HepG2 (cell line): ENCODE data around the gene CAPG. TPM values are rescaled to one million over a fixed set of nuclear protein-coding genes. Genes with fewer than 3 reads are reported as not detected.

Source experiments
- GTF3A ChIP-seq: sonication (generic); formaldehyde crosslinking; conservative IDR thresholded peaks from 2 replicates; pipeline ENCODE4 v1.4.0; 2020; ENCODE audit warnings: mild to moderate bottlenecking, missing genetic modification reagents
- HMG20B ChIP-seq: conservative IDR thresholded peaks from 2 replicates; pipeline ENCODE4 v1.6.1; 2016; ENCODE audit warnings: missing genetic modification reagents, missing compliant biosample characterization
- MXD4 ChIP-seq: IDR thresholded peaks from 2 replicates; pipeline ENCODE4 v1.6.1; 2016; ENCODE audit warnings: mild to moderate bottlenecking, missing biosample characterization, missing genetic modification reagents
- POLR2A ChIP-seq, 2 experiments: IDR thresholded peaks; 2 replicates each; pipeline ENCODE4 v1.6.1; 2011; ENCODE audit warnings: low read depth in 2 of 2, low read length in 2 of 2, mild to moderate bottlenecking in 1 of 2, moderate library complexity in 1 of 2; ENCODE audit not compliant: insufficient read depth in 1 of 2
- STAG1 ChIP-seq: sonication (generic); formaldehyde crosslinking; IDR thresholded peaks from 2 replicates; pipeline ENCODE4 v1.4.0; 2020; ENCODE audit warnings: missing genetic modification reagents
- SUZ12 ChIP-seq: fragments of 150-350 bp; IDR thresholded peaks from 2 replicates; pipeline ENCODE4 v1.6.1; 2014; ENCODE audit warnings: low read depth, low read length
- ZNF205 ChIP-seq: IDR thresholded peaks from 2 replicates; pipeline ENCODE4 v1.6.1; 2018; ENCODE audit warnings: missing biosample characterization, missing genetic modification reagents
- ZNF224 ChIP-seq: sonication (generic); formaldehyde crosslinking; IDR thresholded peaks from 2 replicates; pipeline ENCODE4 v1.5.0; 2020; ENCODE audit warnings: mild to moderate bottlenecking, missing genetic modification reagents
- ZNF24 ChIP-seq: fragments of 450-650 bp; IDR thresholded peaks from 2 replicates; pipeline ENCODE4 v1.6.1; 2017; ENCODE audit warnings: antibody characterized with exemption, mild to moderate bottlenecking
- ZNF329 ChIP-seq: sonication (generic); formaldehyde crosslinking; IDR thresholded peaks from 2 replicates; pipeline ENCODE4 v1.9.0; 2021; ENCODE audit warnings: low read depth, mild to moderate bottlenecking, missing genetic modification reagents
- ZNF678 ChIP-seq: sonication (generic); formaldehyde crosslinking; IDR thresholded peaks from 2 replicates; pipeline ENCODE4 v1.4.0; 2020; ENCODE audit warnings: mild to moderate bottlenecking, missing genetic modification reagents
- polyA plus RNA-seq, 8 experiments: library from polyadenylated mRNA; depleted of rRNA in 3 of 8; stranded (reverse) in 7 of 8; unstranded in 1 of 8; fragments of >200 nt; fragmentation: Illumina TruSeq in 4 of 8; extraction: Trizol in 4 of 8; gene quantifications; 2 replicates each; pipeline versions ENCODE4 v1.2.1 to v1.2.3, GENCODE V29; 2011 to 2016; ENCODE audit warnings: low read depth in 4 of 8, missing spikeins in 1 of 8, mixed read lengths in 1 of 8; ENCODE audit not compliant: insufficient read depth in 1 of 8
- total RNA-seq, 5 experiments: library from RNA; depleted of rRNA; stranded (reverse); fragments of >200 nt; fragmentation: Illumina TruSeq; extraction: Trizol; gene quantifications; 2 replicates each; pipeline ENCODE4 v1.2.3, GENCODE V29; 2016; ENCODE audit warnings: low read depth in 1 of 5
- TF ChIP-seq, protein P1 (sequence below): sonication (generic); formaldehyde crosslinking; IDR thresholded peaks from 2 replicates; pipeline ENCODE4 v1.5.1; 2020; ENCODE audit warnings: mild to moderate bottlenecking, missing genetic modification reagents
- TF ChIP-seq, protein P2 (sequence below): sonication (generic); formaldehyde crosslinking; IDR thresholded peaks from 2 replicates; pipeline ENCODE4 v1.4.0; 2020; ENCODE audit warnings: missing genetic modification reagents
- TF ChIP-seq, protein P3 (sequence below): sonication (generic); formaldehyde crosslinking; IDR thresholded peaks from 2 replicates; pipeline ENCODE4 v1.9.0; 2021; ENCODE audit warnings: missing genetic modification reagents, borderline replicate concordance
- TF ChIP-seq, protein P4 (sequence below): sonication (generic); formaldehyde crosslinking; IDR thresholded peaks from 2 replicates; pipeline ENCODE4 v1.4.0; 2020; ENCODE audit warnings: mild to moderate bottlenecking, missing genetic modification reagents
- TF ChIP-seq, protein P5 (sequence below): sonication (generic); formaldehyde crosslinking; IDR thresholded peaks from 2 replicates; pipeline ENCODE4 v1.4.0; 2020; ENCODE audit warnings: missing genetic modification reagents
- TF ChIP-seq, protein P6 (sequence below): sonication (generic); formaldehyde crosslinking; IDR thresholded peaks from 2 replicates; pipeline ENCODE4 v1.8.0; 2022; ENCODE audit warnings: missing genetic modification reagents, low read depth, mild to moderate bottlenecking, borderline replicate concordance

Gene CAPG
- total and polyA plus RNA-seq, 2 of the 13 experiments (the other 11 are each of a cell fraction or from before 2014, with no cell fraction given): 12.7 to 18.2 TPM

DNA sequence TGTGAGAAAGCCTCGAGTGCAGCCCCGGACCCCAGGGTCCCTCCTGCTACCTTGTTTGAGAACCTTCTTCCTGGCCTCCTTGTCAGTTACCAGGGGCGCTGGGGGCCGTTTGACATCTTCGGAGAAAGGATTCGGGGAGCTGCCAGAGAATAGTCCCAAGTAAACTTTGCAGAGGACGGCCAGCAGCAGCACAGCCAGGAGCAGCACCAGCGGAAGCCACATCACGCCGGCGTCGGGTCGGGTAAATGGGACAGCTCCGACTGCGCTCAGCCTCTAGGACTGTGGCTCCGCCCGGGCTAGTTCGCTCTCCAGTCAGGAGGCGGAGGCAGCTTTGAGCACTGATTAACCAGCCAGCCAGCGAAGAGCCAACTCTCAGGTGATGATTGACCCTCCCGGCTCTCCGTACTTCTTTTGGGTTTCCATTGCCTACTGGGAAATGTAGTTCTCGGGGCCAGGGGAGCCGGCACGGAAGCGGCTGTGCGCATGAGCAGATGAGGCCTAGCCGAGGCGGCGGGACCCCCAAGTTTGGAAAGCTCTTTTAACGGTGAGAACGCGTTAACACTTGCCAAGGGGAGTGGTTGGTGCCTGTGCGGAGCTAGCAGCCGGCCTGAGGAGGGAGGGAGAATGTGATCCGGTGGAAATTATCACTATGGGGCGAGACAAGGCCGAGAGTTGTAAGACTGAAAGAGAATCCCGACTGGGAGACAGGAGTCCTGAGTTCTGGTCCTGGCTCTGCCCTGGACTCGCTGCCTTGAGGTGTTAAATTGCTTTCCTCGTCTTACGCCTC, 55.7 kb downstream of the CAPG start, which contains the start of the genes ELMOD3 and RETSAT (continued):
- TF ChIP-seq ZNF224 (CRISPR knock-in tag): peak; percentile 68; the same call in 1 of the 2 replicates
- TF ChIP-seq ZNF205 (CRISPR knock-in tag): no peak; the same call in 1 of the 2 replicates
- TF ChIP-seq, protein P1, sequence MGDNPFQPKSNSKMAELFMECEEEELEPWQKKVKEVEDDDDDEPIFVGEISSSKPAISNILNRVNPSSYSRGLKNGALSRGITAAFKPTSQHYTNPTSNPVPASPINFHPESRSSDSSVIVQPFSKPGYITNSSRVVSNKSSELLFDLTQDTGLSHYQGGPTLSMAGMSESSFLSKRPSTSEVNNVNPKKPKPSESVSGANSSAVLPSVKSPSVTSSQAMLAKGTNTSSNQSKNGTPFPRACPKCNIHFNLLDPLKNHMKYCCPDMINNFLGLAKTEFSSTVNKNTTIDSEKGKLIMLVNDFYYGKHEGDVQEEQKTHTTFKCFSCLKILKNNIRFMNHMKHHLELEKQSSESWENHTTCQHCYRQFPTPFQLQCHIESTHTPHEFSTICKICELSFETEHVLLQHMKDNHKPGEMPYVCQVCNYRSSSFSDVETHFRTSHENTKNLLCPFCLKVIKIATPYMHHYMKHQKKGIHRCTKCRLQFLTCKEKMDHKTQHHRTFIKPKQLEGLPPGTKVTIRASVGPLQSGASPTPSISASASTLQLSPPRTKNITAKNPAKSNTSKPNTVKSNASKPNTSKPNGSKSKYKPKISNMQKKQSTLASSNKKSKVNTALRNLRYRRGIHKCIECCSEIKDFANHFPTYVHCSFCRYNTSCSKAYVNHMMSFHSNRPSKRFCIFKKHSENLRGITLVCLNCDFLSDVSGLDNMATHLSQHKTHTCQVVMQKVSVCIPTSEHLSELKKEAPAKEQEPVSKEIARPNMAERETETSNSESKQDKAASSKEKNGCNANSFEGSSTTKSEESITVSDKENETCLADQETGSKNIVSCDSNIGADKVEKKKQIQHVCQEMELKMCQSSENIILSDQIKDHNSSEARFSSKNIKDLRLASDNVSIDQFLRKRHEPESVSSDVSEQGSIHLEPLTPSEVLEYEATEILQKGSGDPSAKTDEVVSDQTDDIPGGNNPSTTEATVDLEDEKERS (CRISPR knock-in tag): no peak
- TF ChIP-seq HMG20B (CRISPR knock-in tag): peak; percentile 55; the same call in 1 of the 2 replicates
- TF ChIP-seq, protein P2, sequence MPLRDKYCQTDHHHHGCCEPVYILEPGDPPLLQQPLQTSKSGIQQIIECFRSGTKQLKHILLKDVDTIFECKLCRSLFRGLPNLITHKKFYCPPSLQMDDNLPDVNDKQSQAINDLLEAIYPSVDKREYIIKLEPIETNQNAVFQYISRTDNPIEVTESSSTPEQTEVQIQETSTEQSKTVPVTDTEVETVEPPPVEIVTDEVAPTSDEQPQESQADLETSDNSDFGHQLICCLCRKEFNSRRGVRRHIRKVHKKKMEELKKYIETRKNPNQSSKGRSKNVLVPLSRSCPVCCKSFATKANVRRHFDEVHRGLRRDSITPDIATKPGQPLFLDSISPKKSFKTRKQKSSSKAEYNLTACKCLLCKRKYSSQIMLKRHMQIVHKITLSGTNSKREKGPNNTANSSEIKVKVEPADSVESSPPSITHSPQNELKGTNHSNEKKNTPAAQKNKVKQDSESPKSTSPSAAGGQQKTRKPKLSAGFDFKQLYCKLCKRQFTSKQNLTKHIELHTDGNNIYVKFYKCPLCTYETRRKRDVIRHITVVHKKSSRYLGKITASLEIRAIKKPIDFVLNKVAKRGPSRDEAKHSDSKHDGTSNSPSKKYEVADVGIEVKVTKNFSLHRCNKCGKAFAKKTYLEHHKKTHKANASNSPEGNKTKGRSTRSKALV (CRISPR knock-in tag): peak; percentile 94
- TF ChIP-seq, protein P3, sequence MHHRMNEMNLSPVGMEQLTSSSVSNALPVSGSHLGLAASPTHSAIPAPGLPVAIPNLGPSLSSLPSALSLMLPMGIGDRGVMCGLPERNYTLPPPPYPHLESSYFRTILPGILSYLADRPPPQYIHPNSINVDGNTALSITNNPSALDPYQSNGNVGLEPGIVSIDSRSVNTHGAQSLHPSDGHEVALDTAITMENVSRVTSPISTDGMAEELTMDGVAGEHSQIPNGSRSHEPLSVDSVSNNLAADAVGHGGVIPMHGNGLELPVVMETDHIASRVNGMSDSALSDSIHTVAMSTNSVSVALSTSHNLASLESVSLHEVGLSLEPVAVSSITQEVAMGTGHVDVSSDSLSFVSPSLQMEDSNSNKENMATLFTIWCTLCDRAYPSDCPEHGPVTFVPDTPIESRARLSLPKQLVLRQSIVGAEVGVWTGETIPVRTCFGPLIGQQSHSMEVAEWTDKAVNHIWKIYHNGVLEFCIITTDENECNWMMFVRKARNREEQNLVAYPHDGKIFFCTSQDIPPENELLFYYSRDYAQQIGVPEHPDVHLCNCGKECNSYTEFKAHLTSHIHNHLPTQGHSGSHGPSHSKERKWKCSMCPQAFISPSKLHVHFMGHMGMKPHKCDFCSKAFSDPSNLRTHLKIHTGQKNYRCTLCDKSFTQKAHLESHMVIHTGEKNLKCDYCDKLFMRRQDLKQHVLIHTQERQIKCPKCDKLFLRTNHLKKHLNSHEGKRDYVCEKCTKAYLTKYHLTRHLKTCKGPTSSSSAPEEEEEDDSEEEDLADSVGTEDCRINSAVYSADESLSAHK (CRISPR knock-in tag): peak; percentile 67; the same call in 1 of the 2 replicates
- TF ChIP-seq ZNF329 (CRISPR knock-in tag): peak; percentile 77; the same call in 1 of the 2 replicates
- TF ChIP-seq, protein P4, sequence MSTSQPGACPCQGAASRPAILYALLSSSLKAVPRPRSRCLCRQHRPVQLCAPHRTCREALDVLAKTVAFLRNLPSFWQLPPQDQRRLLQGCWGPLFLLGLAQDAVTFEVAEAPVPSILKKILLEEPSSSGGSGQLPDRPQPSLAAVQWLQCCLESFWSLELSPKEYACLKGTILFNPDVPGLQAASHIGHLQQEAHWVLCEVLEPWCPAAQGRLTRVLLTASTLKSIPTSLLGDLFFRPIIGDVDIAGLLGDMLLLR (CRISPR knock-in tag): no peak
- peak; percentile 68 for TF ChIP-seq MXD4
- peak; percentile 82 for TF ChIP-seq SUZ12
- TF ChIP-seq, protein P5, sequence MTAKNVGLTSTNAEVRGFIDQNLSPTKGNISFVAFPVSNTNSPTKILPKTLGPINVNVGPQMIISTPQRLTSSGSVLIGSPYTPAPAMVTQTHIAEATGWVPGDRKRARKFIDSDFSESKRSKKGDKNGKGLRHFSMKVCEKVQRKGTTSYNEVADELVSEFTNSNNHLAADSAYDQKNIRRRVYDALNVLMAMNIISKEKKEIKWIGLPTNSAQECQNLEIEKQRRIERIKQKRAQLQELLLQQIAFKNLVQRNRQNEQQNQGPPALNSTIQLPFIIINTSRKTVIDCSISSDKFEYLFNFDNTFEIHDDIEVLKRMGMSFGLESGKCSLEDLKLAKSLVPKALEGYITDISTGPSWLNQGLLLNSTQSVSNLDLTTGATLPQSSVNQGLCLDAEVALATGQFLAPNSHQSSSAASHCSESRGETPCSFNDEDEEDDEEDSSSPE (CRISPR knock-in tag): peak; percentile 85
- peak; percentile 100 for TF ChIP-seq POLR2A (IDR thresholded peaks at IDR 0.05; ENCODE audit: insufficient read depth in 1 of 2, low read depth in 2 of 2, low read length in 2 of 2)
- peak; percentile 27; the same call in 1 of the 2 replicates for TF ChIP-seq STAG1 (CRISPR knock-in tag)
- peak; percentile 72; the same call in 1 of the 2 replicates for TF ChIP-seq ZNF678
- TF ChIP-seq, protein P6, sequence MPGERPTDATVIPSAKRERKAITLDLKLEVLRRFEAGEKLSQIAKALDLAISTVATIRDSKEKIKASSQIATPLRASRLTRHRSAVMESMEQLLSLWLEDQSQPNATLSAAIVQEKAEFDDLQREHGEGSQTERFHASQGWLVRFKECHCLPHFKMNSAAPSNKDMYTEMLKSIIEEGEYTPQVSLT (CRISPR knock-in tag): peak; percentile 96
- 0 out of 2 replicates have a peak, but pooled peaks have one; percentile 4 for TF ChIP-seq ZNF24
- peak; percentile 98 for TF ChIP-seq GTF3A (CRISPR knock-in tag)
